Astrocyte of the spinal cord (primary cell): ENCODE measurements around the gene NPHP1.
"Not testable (repeated sequence)": the region's sequence is repeated elsewhere in the genome, so short reads cannot be mapped to it uniquely, and the experiment has no call there.

Experiments used
- DNase-seq: peaks from one replicate; pipeline ENCODE4 v3.0.0; 2011; ENCODE audit warnings: low read depth, low spot score
- H3K4me3 ChIP-seq: 2 replicates; pipeline ENCODE4 v1.5.1; 2011; ENCODE audit warnings: low read depth, mild to moderate bottlenecking, low read length, moderate library complexity
- in situ Hi-C: cut with HindIII; loops from 2 replicates; pipeline ENCODE4 v1.10.0; 2017; ENCODE audit warnings: low sequenced_read_pairs
- TF ChIP-seq, protein P1 (sequence below): IDR thresholded peaks from 2 replicates; pipeline ENCODE4 v1.5.1; 2012; ENCODE audit warnings: low read depth, mild to moderate bottlenecking, low read length, inconsistent platforms

Gene NPHP1

DNA sequence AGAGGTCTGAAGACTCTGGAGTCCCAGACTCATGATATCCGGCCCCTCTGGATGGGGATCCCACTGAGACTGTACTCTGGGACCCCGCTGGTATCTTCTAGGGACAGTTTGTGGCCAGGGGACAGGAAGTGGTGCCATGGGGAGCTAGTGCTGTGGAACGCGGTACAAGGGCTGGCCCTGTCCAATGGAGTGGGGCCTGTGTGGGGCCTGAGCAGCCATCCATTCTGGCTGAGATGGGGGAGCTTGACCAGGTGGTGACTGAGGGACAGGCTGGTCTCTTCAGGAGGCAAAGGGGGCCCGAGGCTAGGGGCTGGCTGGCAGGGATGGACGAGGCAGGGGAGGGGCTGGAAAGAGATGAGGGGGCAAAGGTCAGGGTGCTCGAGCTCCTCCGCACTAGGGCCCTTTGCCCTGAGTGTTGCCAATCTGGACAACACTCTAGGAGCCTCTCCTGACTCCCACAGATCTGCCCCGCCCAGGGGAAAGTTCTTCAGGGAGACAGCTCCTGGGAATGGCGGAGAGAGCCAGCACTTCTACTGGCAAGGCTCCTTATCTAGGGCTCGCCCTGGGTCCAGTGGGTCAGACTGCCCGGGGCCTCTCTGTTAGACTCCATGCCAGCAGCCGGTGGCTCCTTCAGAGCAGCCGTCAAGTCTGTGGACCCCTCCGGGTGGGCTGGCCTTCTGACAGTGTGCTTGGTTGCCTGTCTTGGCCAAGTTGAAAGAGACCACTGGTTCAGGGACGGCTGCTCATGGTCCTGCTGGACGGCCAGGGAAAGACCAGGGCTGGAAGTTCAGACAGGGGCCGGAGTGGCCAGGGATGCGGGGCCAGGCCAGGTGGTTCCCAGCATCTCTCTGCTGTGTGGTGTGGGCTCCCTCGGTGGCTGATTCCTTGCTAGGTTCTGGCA is 101.5 kb downstream of the NPHP1 start:
- no peak for DNase-seq
- TF ChIP-seq, protein P1, sequence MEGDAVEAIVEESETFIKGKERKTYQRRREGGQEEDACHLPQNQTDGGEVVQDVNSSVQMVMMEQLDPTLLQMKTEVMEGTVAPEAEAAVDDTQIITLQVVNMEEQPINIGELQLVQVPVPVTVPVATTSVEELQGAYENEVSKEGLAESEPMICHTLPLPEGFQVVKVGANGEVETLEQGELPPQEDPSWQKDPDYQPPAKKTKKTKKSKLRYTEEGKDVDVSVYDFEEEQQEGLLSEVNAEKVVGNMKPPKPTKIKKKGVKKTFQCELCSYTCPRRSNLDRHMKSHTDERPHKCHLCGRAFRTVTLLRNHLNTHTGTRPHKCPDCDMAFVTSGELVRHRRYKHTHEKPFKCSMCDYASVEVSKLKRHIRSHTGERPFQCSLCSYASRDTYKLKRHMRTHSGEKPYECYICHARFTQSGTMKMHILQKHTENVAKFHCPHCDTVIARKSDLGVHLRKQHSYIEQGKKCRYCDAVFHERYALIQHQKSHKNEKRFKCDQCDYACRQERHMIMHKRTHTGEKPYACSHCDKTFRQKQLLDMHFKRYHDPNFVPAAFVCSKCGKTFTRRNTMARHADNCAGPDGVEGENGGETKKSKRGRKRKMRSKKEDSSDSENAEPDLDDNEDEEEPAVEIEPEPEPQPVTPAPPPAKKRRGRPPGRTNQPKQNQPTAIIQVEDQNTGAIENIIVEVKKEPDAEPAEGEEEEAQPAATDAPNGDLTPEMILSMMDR = no peak
- H3K4me3 ChIP-seq = no peak overlapping the region
- in situ Hi-C loops = no loop called here

DNA sequence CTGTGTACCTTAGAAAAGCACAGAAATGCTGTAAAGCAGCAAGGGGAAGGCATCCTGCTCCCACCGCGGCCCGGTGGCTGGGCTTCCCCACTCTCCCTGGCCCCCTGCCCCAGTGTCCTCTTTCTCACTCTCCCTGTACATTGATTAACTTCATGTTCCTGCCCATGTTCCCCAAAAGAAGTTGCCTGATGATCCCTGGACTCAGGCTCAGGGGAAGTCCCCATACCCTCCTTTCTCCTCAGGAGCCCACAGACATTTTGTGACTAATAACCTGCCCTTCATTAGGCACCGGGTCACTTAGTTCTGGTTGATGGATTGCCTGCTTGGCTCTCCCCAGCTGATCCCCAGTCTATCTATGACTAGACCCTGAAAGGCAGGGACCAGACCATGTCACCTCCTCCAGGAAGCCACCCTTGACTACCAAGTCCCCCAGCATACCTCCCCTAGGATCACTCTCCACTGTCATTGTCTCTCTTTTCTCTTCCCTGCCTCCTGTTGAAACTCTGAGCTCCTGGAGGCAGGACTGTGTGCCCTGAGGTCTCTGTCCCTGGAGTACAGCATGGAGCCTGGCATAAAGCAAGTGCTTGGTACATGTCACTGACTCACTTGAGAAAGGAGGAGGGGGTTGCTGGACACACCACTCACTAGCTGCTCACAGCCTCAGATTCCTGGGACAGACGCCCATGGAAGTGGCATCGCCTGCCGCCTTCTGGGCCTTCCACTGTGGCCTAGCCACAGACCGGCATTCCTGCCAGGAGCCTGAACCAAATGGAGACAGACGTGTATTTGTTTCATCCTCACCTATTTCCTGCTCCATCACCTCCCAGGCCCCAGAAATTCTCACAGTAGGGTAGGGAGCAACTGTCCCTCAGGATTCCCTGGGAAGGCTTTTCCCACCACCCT is 102.7 kb downstream of the NPHP1 start:
- no peak overlapping the region for H3K4me3 ChIP-seq
- DNase-seq = peak; percentile 42
- in situ Hi-C loops = no loop called here
- TF ChIP-seq, protein P1 = no peak

DNA sequence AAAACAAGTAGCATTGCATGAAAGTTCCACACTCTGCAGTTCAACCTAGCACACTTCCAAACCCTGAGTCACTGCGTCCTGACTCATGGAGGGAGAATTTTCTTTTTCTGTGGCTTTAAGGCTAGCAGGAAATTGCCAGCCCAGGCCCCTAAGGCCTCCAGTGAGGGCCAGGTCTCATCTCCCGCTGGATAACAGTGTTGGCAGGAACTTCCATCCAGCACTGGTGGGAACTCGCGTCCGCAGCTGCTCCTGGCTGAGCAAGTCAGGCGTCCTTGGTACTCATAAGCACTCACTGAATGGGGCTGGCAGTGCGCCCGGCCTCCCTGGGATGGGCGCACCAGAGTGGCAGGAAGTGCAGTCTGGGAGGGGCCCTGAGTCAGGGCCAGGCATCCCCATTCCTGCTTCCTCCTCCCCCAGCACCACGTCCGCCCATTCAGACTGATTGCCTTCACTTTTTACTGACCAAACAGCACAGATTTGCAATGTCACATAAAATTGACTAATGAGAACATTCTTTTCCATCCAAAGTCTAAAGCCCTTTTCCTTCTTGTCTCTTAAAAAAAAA is 103.5 kb downstream of the NPHP1 start:
- H3K4me3 ChIP-seq = no peak overlapping the region
- TF ChIP-seq, protein P1 = no peak
- DNase-seq = peak; percentile 100
- in situ Hi-C loops = no loop called here

DNA sequence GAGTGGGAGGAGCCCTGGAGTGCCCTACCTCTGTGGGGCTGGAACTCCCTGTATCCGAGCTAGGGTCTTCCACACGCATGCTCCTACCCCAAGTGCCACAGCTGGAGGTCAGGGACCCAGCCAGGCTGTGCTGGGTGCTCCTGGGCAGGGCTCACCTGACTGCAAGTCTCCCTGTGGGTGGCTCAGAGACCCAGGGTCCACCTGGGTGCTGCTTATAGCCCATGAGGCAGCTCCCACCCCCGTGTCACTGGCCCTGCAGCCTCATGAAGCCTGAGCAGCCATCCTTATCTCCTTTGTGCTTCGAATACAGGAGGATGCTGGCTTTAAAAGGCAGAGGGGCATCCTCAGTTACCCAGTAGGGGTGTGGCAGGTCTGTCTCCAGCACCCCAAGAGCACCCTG is 103.9 kb downstream of the NPHP1 start:
- in situ Hi-C loops, DNase-seq, H3K4me3 ChIP-seq: not testable (repeated sequence)

DNA sequence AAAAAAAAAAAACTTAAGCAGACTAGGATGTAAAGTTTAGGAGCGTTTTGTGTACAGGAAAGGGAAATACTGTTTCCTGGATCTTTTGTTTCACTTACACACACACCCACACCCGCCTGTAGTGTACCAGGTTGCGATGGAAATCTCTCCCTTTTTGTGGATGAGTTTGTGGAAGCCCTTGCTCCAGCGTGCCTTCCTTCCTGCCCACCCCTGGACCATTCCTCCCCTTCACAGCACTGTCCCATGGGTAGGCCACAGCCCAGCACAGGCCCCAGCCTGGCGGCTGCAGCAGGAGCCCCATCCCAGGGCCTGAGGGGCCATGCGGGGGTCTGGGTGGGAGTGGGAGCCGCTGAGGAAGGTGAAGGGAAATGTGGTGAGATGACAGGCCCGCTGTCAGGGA is 104.3 kb downstream of the NPHP1 start:
- in situ Hi-C loops = no loop called here
- TF ChIP-seq, protein P1 = no peak
- H3K4me3 ChIP-seq = no peak overlapping the region
- DNase-seq = no peak

DNA sequence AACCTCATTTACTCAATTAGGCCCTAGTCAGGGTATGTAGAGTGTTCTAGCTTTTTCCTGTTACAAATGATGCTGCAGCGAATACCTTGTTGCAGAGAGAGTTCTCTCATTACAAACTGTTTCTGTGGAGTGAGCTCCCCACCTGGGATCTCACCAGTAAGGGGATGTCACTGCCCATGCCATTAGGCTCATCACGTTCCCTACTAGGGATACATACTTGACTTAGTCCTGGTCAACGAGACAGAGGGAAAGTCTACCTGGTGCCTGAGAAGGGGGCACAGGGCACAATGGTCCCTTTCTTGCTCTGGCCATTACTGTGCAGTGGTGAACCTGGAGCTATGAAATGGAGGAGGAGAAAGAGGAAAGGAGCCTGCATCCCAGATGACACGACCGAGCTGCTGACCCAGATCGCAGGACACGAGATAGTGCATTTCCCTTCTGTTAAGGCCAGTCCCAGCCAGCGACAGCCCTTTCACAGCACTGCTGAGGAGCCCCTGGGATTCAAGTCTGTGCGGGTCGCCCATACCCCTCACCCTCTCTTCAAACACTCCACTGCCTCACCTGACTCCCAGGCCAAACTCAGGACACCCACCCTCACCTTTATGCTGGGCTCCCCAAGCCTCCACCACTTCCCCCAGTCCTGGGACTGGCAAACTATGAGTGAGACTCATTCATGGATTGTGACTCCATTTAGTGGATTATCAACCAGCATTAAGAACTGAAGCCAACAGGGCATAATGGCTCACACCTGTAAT is 105.2 kb downstream of the NPHP1 start:
- H3K4me3 ChIP-seq = no peak overlapping the region
- in situ Hi-C loops = no loop called here
- TF ChIP-seq, protein P1 = no peak
- no peak for DNase-seq
